Kidney glomerular epithelial cell (primary cell): ENCODE measurements around the gene ZDHHC4.
"Not testable (repeated sequence)": the region's sequence is repeated elsewhere in the genome, so short reads cannot be mapped to it uniquely, and the experiment has no call there.

Experiments used
- DNase-seq: peaks from one replicate; lab custom pipeline; 2025; lab: John Stamatoyannopoulos, UW

ZDHHC4 gene

GRCh38 chr7:6607651-6608051 lies 30.4 kb downstream of the ZDHHC4 start:
- DNase-seq, result no peak

- no peak for DNase-seq
These were observed 30.8 kb downstream of the ZDHHC4 start for GRCh38 chr7:6608081-6608480.

- no peak for DNase-seq
These were observed 31.5 kb downstream of the ZDHHC4 start for GRCh38 chr7:6608794-6609193.

GRCh38 chr7:6612819-6613218 lies 35.6 kb downstream of the ZDHHC4 start:
- no peak for DNase-seq

- DNase-seq, result no peak
These were observed 36.5 kb downstream of the ZDHHC4 start for GRCh38 chr7:6613706-6614105.

- DNase-seq, result no peak
These were observed 37.9 kb downstream of the ZDHHC4 start, which contains the start of gene ZNF853 for GRCh38 chr7:6614953-6615722. ZNF853 (plus strand) TSS chr7:6615610; CDS start chr7:6616175, 565 bp downstream.

GRCh38 chr7:6615723-6616555 lies 38.7 kb downstream of the ZDHHC4 start:
- no peak for DNase-seq

GRCh38 chr7:6616854-6617643 lies 39.8 kb downstream of the ZDHHC4 start:
- no peak for DNase-seq

- DNase-seq, result no peak
These were observed 41.4 kb downstream of the ZDHHC4 start for GRCh38 chr7:6618621-6619020.

- DNase-seq, result no peak
These were observed 42.7 kb downstream of the ZDHHC4 start for GRCh38 chr7:6619961-6620360.

- DNase-seq, result no peak
These were observed 44.2 kb downstream of the ZDHHC4 start for GRCh38 chr7:6621195-6622133.

- no peak for DNase-seq
These were observed 45.0 kb downstream of the ZDHHC4 start for GRCh38 chr7:6622134-6622710.

- DNase-seq, result no peak
These were observed 46.5 kb downstream of the ZDHHC4 start for GRCh38 chr7:6623589-6624245.

GRCh38 chr7:6624246-6624611 lies 47.0 kb downstream of the ZDHHC4 start:
- DNase-seq, result no peak

GRCh38 chr7:6628045-6628444 lies 50.8 kb downstream of the ZDHHC4 start:
- no peak for DNase-seq

GRCh38 chr7:6630007-6630849 lies 53.0 kb downstream of the ZDHHC4 start:
- no peak for DNase-seq

- no peak for DNase-seq
These were observed 54.4 kb downstream of the ZDHHC4 start for GRCh38 chr7:6631605-6632004.

- DNase-seq, result no peak
These were observed 56.8 kb downstream of the ZDHHC4 start for GRCh38 chr7:6634021-6634420.

- DNase-seq, result not testable (repeated sequence)
These were observed 57.7 kb downstream of the ZDHHC4 start for GRCh38 chr7:6634971-6635370.
